GM23338 (cell line): Measurements from ENCODE around the gene ZBTB2. TPM values are rescaled to one million over a fixed set of nuclear protein-coding genes. Genes with fewer than 3 reads are reported as not detected.

ENCODE experiments used
- ATAC-seq: fragments of 200-7000 bp; cut with Tn5 transposase; 3 replicates; pipeline ENCODE4 v1.9.1; 2020
- DNase-seq: peaks from one replicate; pipeline ENCODE4 v3.0.0-alpha.2; 2015; ENCODE audit warnings: low spot score
- H2AFZ ChIP-seq: fragments of 200-600 bp; sonication (generic); 2 replicates; pipeline ENCODE4 v1.8.0; 2016; ENCODE audit warnings: antibody characterized with exemption, mild to moderate bottlenecking, moderate library complexity
- H3F3A ChIP-seq: fragments of 200-600 bp; sonication (generic); replicated peaks from 2 replicates; pipeline ENCODE4 v1.8.0; 2017; ENCODE audit warnings: antibody characterized with exemption, mixed run types, low read depth
- H3K27ac ChIP-seq: fragments of 200-600 bp; sonication (generic); 2 replicates; pipeline ENCODE4 v1.6.1; 2016; ENCODE audit warnings: low read depth
- H3K27me3 ChIP-seq: fragments of 200-600 bp; sonication (generic); 2 replicates; pipeline ENCODE4 v1.8.0; 2016; ENCODE audit warnings: mild to moderate bottlenecking, mixed run types, moderate library complexity; ENCODE audit not compliant: insufficient read depth
- H3K36me3 ChIP-seq: fragments of 200-600 bp; sonication (generic); 2 replicates; pipeline ENCODE4 v1.8.0; 2016; ENCODE audit warnings: mild to moderate bottlenecking; ENCODE audit not compliant: insufficient read depth
- H3K4me1 ChIP-seq: fragments of 200-600 bp; sonication (generic); 2 replicates; pipeline ENCODE4 v1.8.0; 2016; ENCODE audit warnings: mild to moderate bottlenecking, moderate library complexity; ENCODE audit not compliant: insufficient read depth
- H3K4me2 ChIP-seq: fragments of 200-600 bp; sonication (generic); 2 replicates; pipeline ENCODE4 v1.7.1; 2017; ENCODE audit warnings: mixed run types
- H3K4me3 ChIP-seq: fragments of 200-600 bp; sonication (generic); 2 replicates; pipeline ENCODE4 v1.6.1; 2016; ENCODE audit warnings: mixed run types
- H3K79me2 ChIP-seq: fragments of 200-600 bp; sonication (generic); replicated peaks from 2 replicates; pipeline ENCODE4 v1.8.0; 2017; ENCODE audit warnings: mild to moderate bottlenecking; ENCODE audit not compliant: insufficient read depth
- H3K9me2 ChIP-seq: fragments of 200-600 bp; sonication (generic); 2 replicates; pipeline ENCODE4 v1.8.0; 2017; ENCODE audit not compliant: insufficient read depth
- H4K20me1 ChIP-seq: fragments of 200-600 bp; sonication (generic); replicated peaks from 2 replicates; pipeline ENCODE4 v1.8.0; 2017; ENCODE audit warnings: mild to moderate bottlenecking; ENCODE audit not compliant: insufficient read depth
- H3K27ac Mint-ChIP-seq: 2 replicates; pipeline ENCODE4 v1.8.0; 2020; ENCODE audit warnings: inconsistent platforms, mild to moderate bottlenecking, moderate library complexity, mixed read lengths
- H3K27me3 Mint-ChIP-seq: 3 replicates; pipeline ENCODE4 v1.8.0; 2022; ENCODE audit warnings: low read depth, mild to moderate bottlenecking, moderate library complexity, mixed read lengths, inconsistent platforms; ENCODE audit not compliant: insufficient read depth, poor library complexity
- H3K36me3 Mint-ChIP-seq: 3 replicates; pipeline ENCODE4 v1.8.0; 2021; ENCODE audit warnings: low read depth, mild to moderate bottlenecking, inconsistent platforms, moderate library complexity, mixed read lengths
- H3K4me1 Mint-ChIP-seq: 3 replicates; pipeline ENCODE4 v1.8.0; 2020; ENCODE audit warnings: mild to moderate bottlenecking, inconsistent platforms, mixed read lengths
- H3K4me3 Mint-ChIP-seq: 3 replicates; pipeline ENCODE4 v1.8.0; 2021; ENCODE audit warnings: moderate library complexity, mild to moderate bottlenecking, inconsistent platforms, mixed read lengths
- H3K9me3 Mint-ChIP-seq: 3 replicates; pipeline ENCODE4 v1.8.0; 2020; ENCODE audit warnings: moderate library complexity, mild to moderate bottlenecking, inconsistent platforms, mixed read lengths
- CREB1 ChIP-seq: fragments of 250-450 bp; sonication (Bioruptor Pico); IDR thresholded peaks from 2 replicates; pipeline ENCODE4 v1.5.0; 2020; ENCODE audit warnings: low read depth, mild to moderate bottlenecking, moderate library complexity
- CTCF ChIP-seq, 2 experiments: fragments of 200-600 bp in 1 of 2; sonication (generic) in 1 of 2; conservative IDR thresholded peaks; 2 replicates each; pipeline versions ENCODE4 v1.5.1 to v1.6.1; 2016 to 2017; ENCODE audit warnings: antibody characterized with exemption in 2 of 2, low read depth in 2 of 2, mild to moderate bottlenecking in 2 of 2, moderate library complexity in 1 of 2
- ETS1 ChIP-seq: IDR thresholded peaks from 2 replicates; pipeline ENCODE4 v1.6.1; 2016; ENCODE audit warnings: antibody characterized with exemption
- EZH2 ChIP-seq: fragments of 200-600 bp; sonication (generic); IDR thresholded peaks from one replicate; pipeline ENCODE4 v1.8.0; 2017; ENCODE audit warnings: antibody characterized with exemption, mild to moderate bottlenecking, low read depth; ENCODE audit not compliant: unreplicated experiment
- EZH2phosphoT487 ChIP-seq: fragments of 200-600 bp; sonication (generic); IDR thresholded peaks from one replicate; pipeline ENCODE4 v1.8.1; 2018; ENCODE audit warnings: antibody characterized with exemption; ENCODE audit not compliant: unreplicated experiment
- JUNB ChIP-seq: IDR thresholded peaks from one replicate; pipeline ENCODE4 v1.6.1; 2016; ENCODE audit warnings: antibody characterized with exemption; ENCODE audit not compliant: unreplicated experiment
- NANOG ChIP-seq: IDR thresholded peaks from 2 replicates; pipeline ENCODE4 v1.6.1; 2016; ENCODE audit warnings: antibody characterized with exemption, borderline replicate concordance
- STAT1 ChIP-seq: IDR thresholded peaks from one replicate; pipeline ENCODE4 v1.6.1; 2016; ENCODE audit warnings: antibody characterized with exemption; ENCODE audit not compliant: unreplicated experiment
- ZNF114 ChIP-seq: fragments of 250-450 bp; sonication (Bioruptor Pico); IDR thresholded peaks from 2 replicates; pipeline ENCODE4 v1.5.0; 2020; ENCODE audit warnings: mild to moderate bottlenecking, moderate library complexity
- ZNF462 ChIP-seq: fragments of 250-450 bp; sonication (Bioruptor Pico); IDR thresholded peaks from 2 replicates; pipeline ENCODE4 v1.5.0; 2020; ENCODE audit warnings: mild to moderate bottlenecking, moderate library complexity
- polyA plus RNA-seq: library from polyadenylated mRNA; unstranded; fragments of >200 nt; fragmentation: Nextera tagmentation; extraction: Ambion mirVana; gene quantifications from 2 replicates; pipeline ENCODE4 v1.2.1, GENCODE V29; 2016
- total RNA-seq: library from RNA; depleted of rRNA; stranded (reverse); fragments of >200 nt; shearing (Covaris generic); gene quantifications from 2 replicates; pipeline ENCODE4 v1.2.3, GENCODE V29; 2014

ZBTB2 gene
- total and polyA plus RNA-seq, 2 experiments from 2014 or later, result 11.4 to 21.9 TPM

- H3K9me3 Mint-ChIP-seq, result no peaks in the 10 kb centered on the region
- Histone ChIP-seq H3K9me2 (no peaks in the 10 kb centered on the region), H2AFZ (no peak overlapping the region), H4K20me1 (peaks cover 17% of the 10 kb centered on the region; the same call in 1 of the 2 replicates), H3K4me3 (no peak overlapping the region), H3K4me1 (no peaks in the 10 kb centered on the region), H3K4me2 (no peak overlapping the region), H3F3A (no peaks in the 10 kb centered on the region), H3K27ac (no peak overlapping the region), H3K36me3 (peaks cover 11% of the 10 kb centered on the region; the same call in 1 of the 2 replicates), H3K27me3 (no peaks in the 10 kb centered on the region), H3K79me2 (peaks cover 58% of the 10 kb centered on the region)
- no peaks in the 10 kb centered on the region for H3K4me1 Mint-ChIP-seq
- DNase-seq (no peak), ATAC-seq (no peak)
- no peak overlapping the region for H3K4me3 Mint-ChIP-seq
- TF ChIP-seq CREB1 (CRISPR knock-in tag), result no peak
- peaks cover 14% of the 10 kb centered on the region; the same call in 2 of the 3 replicates for H3K36me3 Mint-ChIP-seq
- no peak overlapping the region for H3K27ac Mint-ChIP-seq
- no peaks in the 10 kb centered on the region for H3K27me3 Mint-ChIP-seq
These were observed 45.4 kb upstream of the ZBTB2 start for GRCh38 chr6:151436802-151437201.

GRCh38 chr6:151436300-151436699 lies 44.9 kb upstream of the ZBTB2 start:
- H3F3A ChIP-seq, result no peaks in the 10 kb centered on the region
- peaks cover 17% of the 10 kb centered on the region; the same call in 1 of the 2 replicates for H4K20me1 ChIP-seq
- peaks cover 11% of the 10 kb centered on the region; the same call in 1 of the 2 replicates for H3K36me3 ChIP-seq
- H3K36me3 Mint-ChIP-seq, result peaks cover 15% of the 10 kb centered on the region; the same call in 2 of the 3 replicates
- no peaks in the 10 kb centered on the region for H3K27me3 Mint-ChIP-seq
- H3K9me2 ChIP-seq, result no peaks in the 10 kb centered on the region
- H3K27me3 ChIP-seq, result no peaks in the 10 kb centered on the region
- H3K4me3 ChIP-seq, result no peak overlapping the region
- no peaks in the 10 kb centered on the region for H3K4me1 ChIP-seq
- no peak overlapping the region for H3K27ac Mint-ChIP-seq
- no peak overlapping the region for H3K4me3 Mint-ChIP-seq
- H3K4me2 ChIP-seq, result no peak overlapping the region
- no peak for DNase-seq
- no peaks in the 10 kb centered on the region for H3K9me3 Mint-ChIP-seq
- H3K79me2 ChIP-seq, result peaks cover 53% of the 10 kb centered on the region
- ATAC-seq, result no peak
- H3K4me1 Mint-ChIP-seq, result no peaks in the 10 kb centered on the region
- no peak overlapping the region for H2AFZ ChIP-seq
- no peak overlapping the region for H3K27ac ChIP-seq
- TF ChIP-seq CREB1 (CRISPR knock-in tag) (no peak), EZH2phosphoT487 (no peak), ZNF114 (no peak), ETS1 (no peak), CTCF (conservative IDR thresholded peaks at IDR 0.05; ENCODE audit: low read depth in 2 of 2) (no peak), JUNB (no peak), EZH2 (no peak), NANOG (no peak), STAT1 (no peak), ZNF462 (CRISPR knock-in tag) (no peak)
